Measurements from ENCODE around the gene GAL3ST1.
"Not testable (repeated sequence)": the region's sequence is repeated elsewhere in the genome, so short reads cannot be mapped to it uniquely, and the experiment has no call there.

GAL3ST1 gene

GRCh38 chr22:30596199-30596598 is 21.7 kb upstream of the GAL3ST1 start:
- DNase-seq (ENCODE audit: low read depth), result no peak

- DNase-seq (ENCODE audit: low read depth), result not testable (repeated sequence)
Observed at GRCh38 chr22:30592360-30592713, 17.9 kb upstream of the GAL3ST1 start.

- DNase-seq (ENCODE audit: low read depth), result peak; percentile 98
Observed at GRCh38 chr22:30591588-30592359, 17.3 kb upstream of the GAL3ST1 start, which contains the start of gene PES1. PES1 (minus strand) TSS chr22:30591910; CDS start chr22:30591833, 77 bp downstream.

- DNase-seq (ENCODE audit: low read depth), result no peak
Observed at GRCh38 chr22:30591191-30591587, 16.7 kb upstream of the GAL3ST1 start.

GRCh38 chr22:30586414-30586813 is 11.9 kb upstream of the GAL3ST1 start:
- DNase-seq (ENCODE audit: low read depth), result no peak

GRCh38 chr22:30584441-30584840 is 10.0 kb upstream of the GAL3ST1 start:
- DNase-seq (ENCODE audit: low read depth), result no peak

GRCh38 chr22:30582788-30583545 is 8.5 kb upstream of the GAL3ST1 start:
- no peak for DNase-seq (ENCODE audit: low read depth)

- no peak for DNase-seq (ENCODE audit: low read depth)
Observed at GRCh38 chr22:30582051-30582450, 7.6 kb upstream of the GAL3ST1 start.

- no peak for DNase-seq (ENCODE audit: low read depth)
Observed at GRCh38 chr22:30580896-30581295, 6.4 kb upstream of the GAL3ST1 start.

- DNase-seq (ENCODE audit: low read depth), result no peak
Observed at GRCh38 chr22:30578481-30578880, 4.0 kb upstream of the GAL3ST1 start.

GRCh38 chr22:30575859-30576258 is 1.4 kb upstream of the GAL3ST1 start:
- DNase-seq (ENCODE audit: low read depth), result no peak

- DNase-seq (ENCODE audit: low read depth), result no peak
Observed at GRCh38 chr22:30574997-30575671, 669 bp upstream of the GAL3ST1 start.

GRCh38 chr22:30573594-30574094 is 821 bp downstream of the GAL3ST1 start:
- no peak for DNase-seq (ENCODE audit: low read depth)

GRCh38 chr22:30572840-30573593 is 1.4 kb downstream of the GAL3ST1 start:
- DNase-seq (ENCODE audit: low read depth), result no peak

- no peak for DNase-seq (ENCODE audit: low read depth)
Observed at GRCh38 chr22:30572210-30572609, 2.3 kb downstream of the GAL3ST1 start.

- DNase-seq (ENCODE audit: low read depth), result no peak
Observed at GRCh38 chr22:30569674-30570202, 4.7 kb downstream of the GAL3ST1 start.

- no peak for DNase-seq (ENCODE audit: low read depth)
Observed at GRCh38 chr22:30568137-30568805, 6.2 kb downstream of the GAL3ST1 start.

GRCh38 chr22:30567277-30567676 is 7.2 kb downstream of the GAL3ST1 start:
- not testable (repeated sequence) for DNase-seq (ENCODE audit: low read depth)

GRCh38 chr22:30566125-30566524 is 8.3 kb downstream of the GAL3ST1 start:
- DNase-seq (ENCODE audit: low read depth), result no peak

- no peak for DNase-seq (ENCODE audit: low read depth)
Observed at GRCh38 chr22:30565341-30565740, 9.1 kb downstream of the GAL3ST1 start.

GRCh38 chr22:30564761-30565119 is 9.7 kb downstream of the GAL3ST1 start:
- DNase-seq (ENCODE audit: low read depth), result no peak

All from fibroblast of the conjunctiva (primary cell).